Measurements from ENCODE around the gene BNIP5. TPM values are rescaled to one million over a fixed set of nuclear protein-coding genes. Genes with fewer than 3 reads are reported as not detected.

Gene BNIP5
- total and polyA plus RNA-seq, 2 of the 13 experiments (the other 11 are each of a cell fraction or from before 2014, with no cell fraction given), result not detected

- TF ChIP-seq, protein P1, sequence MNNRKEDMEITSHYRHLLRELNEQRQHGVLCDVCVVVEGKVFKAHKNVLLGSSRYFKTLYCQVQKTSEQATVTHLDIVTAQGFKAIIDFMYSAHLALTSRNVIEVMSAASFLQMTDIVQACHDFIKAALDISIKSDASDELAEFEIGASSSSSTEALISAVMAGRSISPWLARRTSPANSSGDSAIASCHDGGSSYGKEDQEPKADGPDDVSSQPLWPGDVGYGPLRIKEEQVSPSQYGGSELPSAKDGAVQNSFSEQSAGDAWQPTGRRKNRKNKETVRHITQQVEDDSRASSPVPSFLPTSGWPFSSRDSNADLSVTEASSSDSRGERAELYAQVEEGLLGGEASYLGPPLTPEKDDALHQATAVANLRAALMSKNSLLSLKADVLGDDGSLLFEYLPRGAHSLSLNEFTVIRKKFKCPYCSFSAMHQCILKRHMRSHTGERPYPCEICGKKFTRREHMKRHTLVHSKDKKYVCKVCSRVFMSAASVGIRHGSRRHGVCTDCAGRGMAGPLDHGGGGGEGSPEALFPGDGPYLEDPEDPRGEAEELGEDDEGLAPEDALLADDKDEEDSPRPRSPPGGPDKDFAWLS (CRISPR knock-in tag; IDR thresholded peaks at IDR 0.05; ENCODE audit: borderline replicate concordance), result no peak
- no peak for TF ChIP-seq HNF1B (CRISPR knock-in tag; IDR thresholded peaks at IDR 0.05)
- TF ChIP-seq, protein P2, sequence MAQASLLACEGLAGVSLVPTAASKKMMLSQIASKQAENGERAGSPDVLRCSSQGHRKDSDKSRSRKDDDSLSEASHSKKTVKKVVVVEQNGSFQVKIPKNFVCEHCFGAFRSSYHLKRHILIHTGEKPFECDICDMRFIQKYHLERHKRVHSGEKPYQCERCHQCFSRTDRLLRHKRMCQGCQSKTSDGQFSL (CRISPR knock-in tag; IDR thresholded peaks at IDR 0.05), result no peak
- TF ChIP-seq TARDBP (CRISPR knock-in tag; IDR thresholded peaks at IDR 0.05), result no peak
- no peak for TF ChIP-seq NR3C1 (CRISPR knock-in tag; IDR thresholded peaks at IDR 0.05)
These were observed 40.1 kb upstream of the BNIP5 start (continued) for GRCh38 chr6:36376742-36377141.

GRCh38 chr6:36376183-36376582 lies 39.5 kb upstream of the BNIP5 start:
- TF ChIP-seq ZKSCAN1 (IDR thresholded peaks at IDR 0.05; ENCODE audit: low read length), result peak; percentile 28; the same call in 1 of the 2 replicates
- TF ChIP-seq HNF1B (CRISPR knock-in tag; IDR thresholded peaks at IDR 0.05), result no peak
- TF ChIP-seq ESRRA (CRISPR knock-in tag; IDR thresholded peaks at IDR 0.05; ENCODE audit: low read depth), result no peak
- no peak for TF ChIP-seq MAFK (conservative IDR thresholded peaks at IDR 0.05 in 1 of 2, IDR thresholded peaks at IDR 0.05 in 1 of 2; ENCODE audit: low read length in 2 of 2)
- no peak for TF ChIP-seq AHR (CRISPR knock-in tag; IDR thresholded peaks at IDR 0.05)
- TF ChIP-seq MTF1 (CRISPR knock-in tag; IDR thresholded peaks at IDR 0.05), result no peak
- no peak for TF ChIP-seq ZNF383 (CRISPR knock-in tag; IDR thresholded peaks at IDR 0.05; ENCODE audit: borderline replicate concordance)
- TF ChIP-seq ZNF296 (CRISPR knock-in tag; conservative IDR thresholded peaks at IDR 0.05), result no peak
- ChIA-PET POLR2A (no interaction called here), CTCF (ENCODE audit: low intra/inter-chr PET ratio, low total read pairs) (no interaction called here)
- H3K27ac ChIP-seq (ENCODE audit: extremely low read length, insufficient read depth, low read length), result no peak overlapping the region
- no peaks in the 10 kb centered on the region for H3K36me3 ChIP-seq (replicated peaks in 1 of 2; ENCODE audit: control insufficient read depth in 1 of 2, insufficient read depth in 2 of 2, low read length in 2 of 2)
- in situ Hi-C loops (cut with HindIII; ENCODE audit: extremely low pct_ligation_motif_present, low pct_unique_long_range_greater_than_20kb) (no loop called here), intact Hi-C loops (cut with micrococcal nuclease; ENCODE audit: unreplicated experiment) (no loop called here)
- ATAC-seq, result no peak
- FAIRE-seq, result no peak
- H4K20me1 ChIP-seq (ENCODE audit: insufficient read depth, low read length), result no peaks in the 10 kb centered on the region
- WGBS (ENCODE audit: low lambda C conversion rate), result 57% methylated on average over 8 of the region's 8 CpGs
- no peak overlapping the region for H2AFZ ChIP-seq (ENCODE audit: low read length)
- no peaks in the 10 kb centered on the region for H3K9me3 ChIP-seq (ENCODE audit: low read length)
- H3K4me1 ChIP-seq (ENCODE audit: insufficient read depth, low read length), result no peaks in the 10 kb centered on the region
- DNase-seq (ENCODE audit: low spot score), result no peak
- no peak overlapping the region for H3K9ac ChIP-seq (ENCODE audit: insufficient read depth, low read depth, low read length)
- no TSS peak for BruUV-seq (replicated peaks)
- H3K4me3 ChIP-seq (replicated peaks in 1 of 3; ENCODE audit: insufficient read depth in 1 of 3, low read depth in 2 of 3, low read length in 3 of 3), result no peak overlapping the region
- no peak overlapping the region for H3K4me2 ChIP-seq (ENCODE audit: low read depth, low read length)
- H3K79me2 ChIP-seq (ENCODE audit: insufficient read depth, low read length), result no peaks in the 10 kb centered on the region
- peaks cover 3 to 50% of the 10 kb centered on the region in 2 experiments for H3K27me3 ChIP-seq (ENCODE audit: control insufficient read depth in 1 of 2, insufficient read depth in 2 of 2, low read length in 2 of 2)

Data from HepG2 (cell line).